AG10803 (cell line): ENCODE results near the gene DTL.

Source experiments
- DNase-seq: peaks from one replicate; pipeline ENCODE4 v3.0.0; 2010; ENCODE audit warnings: low read depth
- H3K4me3 ChIP-seq: 2 replicates; pipeline ENCODE4 v1.5.1; 2011; ENCODE audit warnings: mild to moderate bottlenecking, low read length, control low read depth
- CTCF ChIP-seq: conservative IDR thresholded peaks from 2 replicates; pipeline ENCODE4 v1.5.1; 2011; ENCODE audit warnings: mild to moderate bottlenecking, low read length, control low read depth, inconsistent platforms

The DTL gene

GRCh38 chr1:212060632-212061472, 25.3 kb downstream of the DTL start:
- TF ChIP-seq CTCF, result no peak
- H3K4me3 ChIP-seq, result no peak overlapping the region
- DNase-seq, result no peak

DNA sequence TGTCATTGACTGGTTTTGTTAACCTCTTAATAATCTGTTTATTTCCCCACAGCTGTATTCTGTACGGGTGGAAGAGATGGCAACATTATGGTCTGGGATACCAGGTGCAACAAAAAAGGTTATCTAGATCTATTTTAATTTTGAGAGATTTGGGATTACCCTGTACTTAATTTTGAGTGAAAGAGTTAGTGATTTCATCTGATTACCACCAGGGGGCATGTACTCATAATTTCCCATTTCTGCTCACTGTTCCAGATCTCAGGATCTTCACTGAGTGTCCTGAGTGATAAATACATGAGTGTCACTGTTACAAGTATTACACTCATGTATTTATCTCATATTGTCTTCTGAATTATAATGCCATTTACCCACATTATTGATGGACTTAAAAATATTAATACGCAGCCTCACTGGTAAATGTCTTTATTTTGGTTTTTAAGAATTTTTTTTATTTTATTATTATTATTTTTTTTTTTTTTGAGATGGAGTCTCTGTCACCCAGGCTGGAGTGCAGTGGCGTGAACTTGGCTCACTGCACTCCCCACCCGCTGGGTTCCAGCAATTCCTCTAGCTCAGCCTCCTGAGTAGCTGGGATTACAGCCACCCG, 27.4 kb downstream of the DTL start:
- peak; percentile 63 for DNase-seq
- H3K4me3 ChIP-seq, result no peak overlapping the region
- TF ChIP-seq CTCF, result peak; percentile 79

DNA sequence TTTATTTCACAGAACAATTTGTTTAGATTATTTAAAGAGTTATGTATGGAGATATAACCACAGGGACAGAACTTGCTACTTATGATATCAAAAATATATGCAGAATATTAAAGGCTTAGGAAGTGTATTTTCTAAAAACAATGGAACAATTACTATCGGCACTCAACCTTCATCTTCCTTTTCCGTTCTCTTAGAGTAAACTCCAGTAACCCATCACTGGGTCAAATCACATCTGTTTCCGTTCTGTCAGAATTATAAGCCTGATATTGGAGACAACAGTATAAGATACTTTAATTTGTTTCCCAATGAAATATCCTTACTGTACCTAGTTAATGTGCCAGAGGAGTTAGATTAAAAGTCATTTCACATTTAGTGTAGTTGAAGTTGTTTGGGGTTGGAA, 32.2 kb downstream of the DTL start:
- H3K4me3 ChIP-seq, result no peak overlapping the region
- TF ChIP-seq CTCF, result no peak

GRCh38 chr1:212070720-212071302, 35.3 kb downstream of the DTL start:
- no peak overlapping the region for H3K4me3 ChIP-seq
- peak; percentile 90 for TF ChIP-seq CTCF
- DNase-seq, result peak; percentile 70

More for the DNA sequence above, 32.2 kb downstream of the DTL start:
- DNase-seq, result no peak

DNA sequence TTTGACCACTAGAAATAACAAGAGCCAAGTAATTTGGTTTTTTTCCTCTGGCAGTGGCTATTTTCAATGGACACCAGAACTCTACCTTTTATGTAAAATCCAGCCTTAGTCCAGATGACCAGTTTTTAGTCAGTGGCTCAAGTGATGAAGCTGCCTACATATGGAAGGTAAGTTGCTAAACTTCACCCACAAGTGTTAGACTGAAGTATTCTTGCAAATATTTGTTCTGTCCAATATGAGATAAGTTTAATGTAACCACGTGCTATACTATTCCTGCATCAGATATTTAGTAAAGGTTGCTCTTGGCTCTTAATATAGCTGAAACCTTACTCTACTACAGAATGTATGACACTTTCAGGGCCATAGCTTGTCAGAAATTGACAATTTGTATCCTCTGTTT, 36.5 kb downstream of the DTL start:
- no peak overlapping the region for H3K4me3 ChIP-seq
- TF ChIP-seq CTCF, result no peak
- no peak for DNase-seq

DNA sequence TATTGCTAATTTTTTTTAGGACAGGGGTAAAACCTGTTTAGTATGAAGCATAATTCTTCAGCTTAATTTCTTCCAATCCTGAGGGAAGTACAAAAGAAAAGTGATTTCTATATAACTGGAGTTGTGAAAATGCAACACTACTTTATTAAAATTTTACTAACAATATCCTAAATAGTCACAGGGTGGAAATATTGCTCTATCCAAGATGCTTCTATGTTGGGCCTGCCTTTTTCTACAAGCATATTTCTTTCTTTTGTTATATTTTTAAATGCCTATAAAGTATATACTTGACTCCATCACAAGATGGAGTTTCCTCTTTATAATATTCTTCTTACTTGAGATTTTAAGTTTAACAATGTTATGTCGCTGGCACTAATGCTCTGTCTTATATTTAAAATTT, 37.9 kb downstream of the DTL start:
- TF ChIP-seq CTCF, result peak; percentile 10; the same call in 1 of the 2 replicates
- DNase-seq, result peak; percentile 3
- H3K4me3 ChIP-seq, result no peak overlapping the region
